ENCODE data around the gene CAPN7.

The CAPN7 gene

GRCh38 chr3:15301761-15302160, 95.7 kb downstream of the CAPN7 start:
- DNase-seq, result no peak
